HG02678 (cell line): ENCODE results near the gene AAR2.

Experiments used
- ATAC-seq: cut with Tn5 transposase; IDR thresholded peaks from one replicate; pipeline ENCODE4 v1.9.1; 2021; ENCODE audit warnings: mild to moderate bottlenecking, moderate library complexity; ENCODE audit not compliant: unreplicated experiment

Gene AAR2

DNA sequence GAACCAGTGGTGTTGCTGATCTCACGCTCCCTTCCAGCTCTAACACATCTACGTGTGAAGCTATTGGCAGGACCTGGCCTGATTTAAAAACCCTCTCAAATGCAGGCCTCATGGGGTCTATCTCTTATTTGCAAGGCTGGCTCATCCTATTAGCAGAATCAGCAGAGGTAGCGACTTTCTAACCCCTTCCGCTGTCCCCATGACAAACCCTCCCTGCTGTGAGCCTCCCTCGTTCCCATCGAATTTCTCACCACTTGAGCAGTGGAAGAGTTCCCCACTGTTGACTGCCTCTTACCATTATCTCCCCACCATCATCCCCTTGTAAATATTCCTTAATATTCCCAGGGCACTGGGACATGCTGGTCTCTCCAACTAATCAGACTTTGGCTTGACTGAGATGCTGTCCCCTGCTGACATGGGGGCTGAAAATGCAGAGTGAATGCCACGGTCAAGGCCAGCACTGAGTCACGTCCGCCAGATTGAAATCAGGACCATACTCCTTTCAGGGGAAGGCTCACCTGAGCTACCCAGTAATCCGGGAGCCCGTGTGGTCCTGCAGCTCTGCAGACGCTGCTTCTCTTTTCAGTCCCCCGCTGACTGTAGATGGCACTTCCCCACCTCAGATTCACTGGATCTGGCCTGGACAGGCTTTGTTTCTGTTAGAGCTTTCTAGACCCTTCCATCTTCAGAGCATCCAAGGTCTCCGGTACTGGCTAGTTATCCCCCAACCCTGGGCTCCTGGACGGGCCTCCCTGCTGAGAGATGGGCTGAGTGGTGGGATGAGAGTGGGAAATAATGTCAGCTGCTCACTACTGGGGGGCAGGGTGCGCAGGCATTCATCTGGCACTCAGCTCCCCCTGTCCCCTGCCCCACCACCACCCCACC, 23.1 kb downstream of the AAR2 start:
- ATAC-seq: no peak

GRCh38 chr20:36260316-36260715, 24.0 kb downstream of the AAR2 start:
- ATAC-seq: no peak

GRCh38 chr20:36261389-36262105, 25.3 kb downstream of the AAR2 start:
- no peak for ATAC-seq

DNA sequence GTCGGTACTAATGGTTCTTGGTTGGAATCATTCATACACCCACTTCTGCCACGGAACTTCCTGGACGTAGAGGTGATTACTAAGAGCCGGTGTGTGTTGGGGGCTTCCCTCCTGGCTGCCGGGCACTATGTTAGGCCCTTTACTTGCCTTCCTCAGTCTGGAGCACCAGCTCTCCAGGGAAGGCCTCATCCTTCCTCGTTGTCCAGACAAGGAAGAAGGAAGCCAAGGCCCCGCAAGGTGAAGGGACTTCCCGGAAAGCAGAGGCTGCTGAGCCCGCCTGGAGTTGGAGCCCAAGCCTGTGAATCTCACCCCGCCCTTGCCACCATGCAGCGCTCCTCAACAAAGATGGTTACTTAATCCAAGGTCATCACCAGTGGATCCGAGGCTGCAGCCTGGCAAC, 26.2 kb downstream of the AAR2 start:
- no peak for ATAC-seq

DNA sequence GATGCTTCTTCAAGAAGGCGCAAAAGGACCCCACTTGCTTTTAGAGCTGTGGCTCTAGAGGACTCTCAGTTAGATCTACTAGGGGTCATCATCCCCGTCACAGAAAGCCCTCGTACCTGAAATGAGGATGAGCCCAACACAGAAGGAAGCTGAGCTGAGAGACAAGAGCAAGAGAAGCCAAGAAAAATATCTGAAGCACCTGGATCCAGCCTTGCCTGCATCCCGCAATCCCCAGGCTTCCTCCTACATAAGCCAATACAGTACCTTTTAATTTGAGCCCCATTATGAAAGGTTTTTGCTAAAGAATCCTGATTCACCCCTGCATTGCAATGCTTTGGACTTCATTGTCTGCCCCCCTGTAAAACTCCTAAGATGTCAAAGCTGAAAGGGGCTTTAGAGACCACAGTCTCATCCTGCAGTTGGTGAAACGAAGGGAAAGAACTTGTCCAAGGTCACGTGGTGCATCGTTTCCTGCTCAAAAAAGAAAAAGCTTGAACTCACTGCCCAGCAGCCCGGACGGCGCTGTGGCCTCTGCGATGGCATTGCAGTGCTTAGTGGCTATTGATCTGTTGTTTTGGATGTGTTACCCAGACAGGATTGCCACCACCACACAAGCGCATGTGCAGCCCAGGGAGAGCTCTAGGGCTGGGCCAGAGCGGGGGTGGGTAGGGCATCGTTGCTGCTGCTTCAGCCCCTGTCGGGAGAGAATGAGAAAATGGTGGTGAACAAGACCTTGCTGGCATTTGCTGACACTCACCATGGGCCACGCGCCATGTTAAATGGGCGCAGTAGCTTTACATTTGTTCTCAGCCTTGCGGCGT, 28.4 kb downstream of the AAR2 start:
- no peak for ATAC-seq

- ATAC-seq: no peak
Measured at GRCh38 chr20:36266189-36266588, 29.9 kb downstream of the AAR2 start.

DNA sequence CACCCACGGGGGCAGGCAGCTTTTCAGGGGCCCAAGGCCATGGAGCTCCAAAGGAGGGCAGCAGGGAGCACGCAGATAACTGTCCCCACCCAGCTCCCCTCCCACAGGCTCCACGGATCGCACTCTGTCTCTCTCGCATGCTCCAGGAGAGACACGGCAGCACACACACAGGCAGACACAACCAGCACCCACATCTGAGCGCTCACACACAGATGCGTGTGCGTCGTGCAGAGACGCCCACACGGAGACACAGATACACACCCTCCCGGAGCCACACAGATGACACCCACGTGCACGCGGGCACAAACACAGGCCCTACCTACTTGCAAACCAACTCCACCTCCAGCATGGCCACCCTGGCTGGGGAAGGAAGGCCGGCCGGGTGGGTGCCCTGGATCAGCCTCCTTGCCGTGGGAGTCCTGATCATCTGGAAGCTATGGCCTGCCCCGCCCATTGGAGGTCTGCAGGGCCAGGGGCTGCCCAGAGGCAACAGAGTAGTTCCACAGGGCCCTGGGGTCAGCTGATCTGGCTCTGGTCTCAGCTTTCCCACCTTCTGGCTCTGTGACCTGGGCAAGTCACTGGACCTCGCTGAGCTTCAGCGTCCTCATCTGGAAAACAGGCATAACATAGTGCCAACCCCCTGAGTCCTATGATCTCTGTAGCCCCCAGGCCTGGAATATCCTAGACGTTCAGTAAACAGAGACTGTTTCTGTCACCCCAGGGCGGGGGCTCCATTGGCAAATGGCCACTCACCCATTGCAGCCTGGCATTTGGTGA, 31.5 kb downstream of the AAR2 start:
- ATAC-seq: no peak

DNA sequence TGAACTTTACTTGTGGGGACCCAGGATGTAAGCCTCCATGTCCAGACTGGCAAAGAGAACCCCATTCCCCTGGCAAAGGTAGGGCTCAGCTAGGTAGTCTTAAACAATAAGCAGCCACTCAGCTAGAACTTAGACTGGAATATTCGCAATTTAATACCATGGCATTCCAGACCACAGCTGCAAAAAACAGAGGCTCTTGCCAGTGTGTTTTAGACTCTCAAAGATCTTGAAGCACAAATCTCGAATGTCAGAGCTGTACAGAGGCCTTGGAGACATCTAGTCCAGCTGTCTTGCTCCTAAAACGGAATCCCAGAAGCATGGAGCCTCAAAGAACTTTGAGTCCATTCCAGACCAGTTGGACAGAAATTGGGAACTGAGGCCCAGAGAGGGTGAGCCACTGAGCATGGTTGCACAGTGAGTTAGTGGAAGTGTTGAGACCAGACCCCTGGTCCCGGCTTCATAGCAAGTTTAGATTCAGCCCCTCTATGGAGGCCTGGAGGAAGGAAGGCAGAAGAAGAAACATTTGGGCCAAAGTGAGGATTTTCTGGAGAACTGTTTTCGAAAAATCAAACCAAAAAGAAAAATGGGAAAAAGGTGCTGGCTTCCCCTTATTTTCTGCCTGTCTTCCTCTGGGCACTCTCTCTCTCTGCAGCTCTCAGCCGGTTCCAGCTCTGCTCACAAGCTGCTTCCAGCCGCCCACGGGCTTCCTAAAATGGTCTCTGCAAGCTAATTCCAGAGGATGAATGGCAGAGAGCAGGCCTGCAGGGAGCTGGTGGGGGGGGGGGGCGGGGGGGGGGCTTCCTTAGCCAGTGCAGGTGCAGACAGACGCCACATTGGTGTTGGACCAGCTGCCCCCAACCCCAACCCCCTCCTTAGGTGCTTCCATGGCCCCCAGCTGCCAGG, 32.4 kb downstream of the AAR2 start:
- ATAC-seq: no peak

GRCh38 chr20:36269507-36269906, 33.2 kb downstream of the AAR2 start:
- ATAC-seq: no peak

DNA sequence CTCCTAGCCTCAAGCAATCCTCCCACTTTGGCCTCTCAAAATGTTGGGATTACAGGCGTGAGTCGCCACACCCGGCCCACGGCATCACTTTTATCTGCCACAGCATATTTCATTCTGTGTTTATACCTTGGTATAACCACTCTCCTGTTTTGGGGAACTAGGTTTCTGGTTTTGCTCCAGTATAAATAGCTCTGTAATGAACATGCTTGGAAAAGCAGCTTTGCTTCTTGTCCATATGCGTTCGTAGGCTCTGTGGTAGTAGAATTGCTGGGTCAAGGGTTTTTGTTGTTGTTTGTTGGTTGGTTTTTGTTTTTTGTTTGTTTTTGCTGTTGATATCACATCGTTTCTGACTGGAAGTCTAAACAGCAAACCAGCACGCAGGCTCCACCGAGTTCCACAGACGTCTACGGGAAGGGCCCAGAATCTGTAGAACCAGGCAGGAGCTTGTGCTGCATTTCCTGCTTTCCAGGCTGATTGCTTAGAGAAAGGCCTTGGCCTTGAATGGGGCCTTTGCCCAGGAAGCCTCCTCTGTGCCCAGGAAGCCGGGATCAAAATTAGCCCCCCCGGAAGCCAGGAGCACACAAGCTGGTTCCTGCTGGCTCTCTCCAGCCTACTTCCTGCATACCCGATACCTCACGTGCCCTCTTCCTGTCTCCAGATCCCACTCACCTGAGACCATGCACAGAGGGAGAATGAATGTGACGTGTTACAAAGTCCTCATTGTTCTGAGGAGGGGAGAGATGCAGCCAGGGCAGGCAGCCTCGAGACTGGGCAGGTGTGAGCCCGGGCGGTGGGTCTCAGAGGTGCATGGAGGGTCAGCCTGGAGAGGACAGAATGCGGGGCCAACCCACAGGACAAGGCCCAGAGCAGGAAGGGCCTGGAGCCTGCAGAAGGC, 34.7 kb downstream of the AAR2 start:
- ATAC-seq: no peak

DNA sequence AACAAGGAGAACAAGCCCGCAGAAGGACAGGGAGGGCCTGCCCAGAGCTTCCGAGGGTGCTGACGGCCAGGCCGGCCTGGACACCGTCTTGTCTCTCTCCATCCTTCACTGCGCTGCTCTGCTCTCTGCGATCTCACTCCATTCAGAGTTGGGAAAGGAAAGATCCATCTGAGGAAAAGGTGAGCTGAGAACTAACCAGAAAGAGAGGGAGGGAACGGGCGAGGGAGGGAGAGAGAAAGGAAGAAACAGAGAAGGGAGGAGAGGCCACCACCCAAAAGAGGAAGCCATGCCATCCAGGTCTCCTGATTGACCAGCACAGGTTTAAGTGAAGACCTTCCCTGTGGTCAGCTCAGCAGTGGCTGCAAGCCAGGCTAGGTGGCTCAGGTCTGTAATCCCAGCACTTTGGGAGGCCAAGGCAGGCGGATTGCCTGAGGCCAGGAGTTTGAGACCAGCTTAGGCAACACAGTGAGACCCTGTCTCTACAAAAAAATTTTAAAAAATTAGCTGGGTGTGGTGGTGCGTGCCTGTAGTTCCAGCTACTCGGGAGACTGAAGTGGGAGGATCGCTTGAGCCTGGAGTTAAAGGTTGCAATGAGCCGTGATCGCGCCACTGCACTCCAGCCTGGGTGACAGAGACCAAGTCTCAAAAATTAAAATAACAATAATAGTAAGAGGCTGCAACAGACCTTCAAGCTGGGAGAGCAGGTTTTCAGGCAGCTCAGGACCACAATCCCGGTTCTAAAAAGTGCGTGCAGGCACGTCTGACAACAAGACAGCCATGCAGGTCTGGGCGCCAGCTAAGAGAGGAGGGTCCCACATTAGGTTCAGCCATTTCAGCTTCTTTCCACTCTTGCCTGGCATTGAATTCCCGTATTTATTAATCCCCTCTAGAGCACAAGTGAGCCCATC, 35.6 kb downstream of the AAR2 start:
- no peak for ATAC-seq

DNA sequence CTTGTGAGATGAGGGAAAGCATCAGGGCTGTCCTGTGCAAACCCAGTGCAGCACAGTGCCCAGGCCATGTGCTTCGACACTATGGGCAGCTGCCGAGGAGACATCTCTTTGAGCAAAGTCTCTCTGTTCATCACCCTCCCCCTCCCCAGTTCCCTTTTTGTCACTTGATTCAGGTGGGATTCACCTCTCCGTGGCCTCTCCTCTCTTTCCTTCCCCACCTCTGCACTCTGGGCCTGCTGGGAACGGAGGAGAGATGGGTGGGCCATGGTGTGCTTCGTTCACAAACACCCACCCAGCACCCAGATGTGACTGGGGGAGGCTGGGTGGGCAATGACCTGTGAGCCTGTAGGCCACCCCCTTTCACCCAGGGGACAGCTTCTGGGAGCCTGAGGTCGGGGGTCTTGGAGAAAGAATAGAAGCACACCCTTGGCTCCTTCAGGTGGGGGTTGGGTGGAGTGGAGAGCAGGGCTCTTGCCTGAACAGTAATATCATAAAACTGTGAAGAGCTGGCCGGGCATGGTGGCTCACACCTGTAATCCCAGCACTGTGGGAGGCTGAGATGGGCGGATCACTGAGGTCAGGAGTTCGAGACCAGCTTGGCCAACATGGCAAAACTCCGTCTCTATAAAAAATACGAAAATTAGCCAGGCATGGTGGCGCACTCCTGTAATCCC, 36.4 kb downstream of the AAR2 start:
- no peak for ATAC-seq

DNA sequence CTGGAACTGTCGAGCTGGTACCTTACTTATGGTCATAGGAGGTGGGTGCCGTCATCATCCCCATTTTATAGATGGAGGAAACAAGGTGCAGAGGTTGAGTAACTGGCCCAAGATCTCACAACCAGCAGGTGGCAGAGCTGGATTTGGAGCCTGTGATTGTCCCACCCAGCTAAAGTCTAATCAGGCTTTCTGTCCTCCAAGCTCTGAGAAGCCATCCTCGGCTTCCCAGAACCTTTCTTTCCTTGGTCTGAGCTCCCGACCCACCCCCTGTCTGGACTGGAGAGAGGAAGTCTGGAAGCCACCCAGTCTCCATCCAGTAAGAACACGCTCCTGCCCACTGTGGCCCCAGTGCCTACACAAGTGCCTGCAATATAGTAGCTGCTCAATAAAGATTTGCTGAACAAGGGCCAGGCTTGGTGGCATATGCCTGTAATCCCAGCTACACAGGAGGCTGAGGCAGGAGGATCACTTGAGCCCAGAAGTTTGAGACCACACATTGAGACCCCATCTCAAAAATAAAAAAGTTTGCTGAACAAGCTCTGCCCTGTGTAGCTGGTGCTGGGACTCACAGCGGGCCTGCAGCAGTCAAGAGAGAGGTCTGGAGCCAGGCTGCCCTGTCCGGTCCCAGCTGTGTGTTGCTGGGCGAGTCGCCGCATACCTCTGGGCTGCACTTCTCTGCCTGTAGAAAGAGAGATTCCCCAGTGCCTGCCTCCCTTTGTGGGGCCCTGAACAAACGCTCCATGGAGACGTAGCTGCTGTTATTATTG, 37.3 kb downstream of the AAR2 start:
- no peak for ATAC-seq

GRCh38 chr20:36274181-36274841, 38.0 kb downstream of the AAR2 start:
- ATAC-seq: no peak

- ATAC-seq: no peak
Measured at GRCh38 chr20:36275011-36275410, 38.7 kb downstream of the AAR2 start.
